ENCODE measurements around the gene PARD6B. TPM values are rescaled to one million over a fixed set of nuclear protein-coding genes. Genes with fewer than 3 reads are reported as not detected.

PARD6B gene
- total and polyA plus RNA-seq, 2 of the 13 experiments (the other 11 are each of a cell fraction or from before 2014, with no cell fraction given) = 6.9 to 22.2 TPM

GRCh38 chr20:50746138-50746940 is 15.0 kb downstream of the PARD6B start (continued):
- TF ChIP-seq ZNF280B (CRISPR knock-in tag; IDR thresholded peaks at IDR 0.05; ENCODE audit: borderline replicate concordance) (no peak), BHLHE40 (IDR thresholded peaks at IDR 0.05; ENCODE audit: low read length) (no peak), ZNF335 (CRISPR knock-in tag; IDR thresholded peaks at IDR 0.05) (no peak), ZNF160 (CRISPR knock-in tag; IDR thresholded peaks at IDR 0.05) (no peak), THAP9 (CRISPR knock-in tag; IDR thresholded peaks at IDR 0.05; ENCODE audit: borderline replicate concordance) (no peak), KMT2B (CRISPR knock-in tag; IDR thresholded peaks at IDR 0.05) (no peak; the same call in 1 of the 2 replicates), CHCHD3 (CRISPR knock-in tag; IDR thresholded peaks at IDR 0.05) (no peak), ZSCAN30 (CRISPR knock-in tag; IDR thresholded peaks at IDR 0.05) (peak; percentile 79; the same call in 1 of the 2 replicates), ZFP90 (CRISPR knock-in tag; IDR thresholded peaks at IDR 0.05; ENCODE audit: borderline replicate concordance) (no peak), NFAT5 (CRISPR knock-in tag; IDR thresholded peaks at IDR 0.05) (no peak), MTF2 (CRISPR knock-in tag; IDR thresholded peaks at IDR 0.05; ENCODE audit: borderline replicate concordance) (no peak), TEAD2 (CRISPR knock-in tag; IDR thresholded peaks at IDR 0.05) (no peak), ZNF44 (CRISPR knock-in tag; IDR thresholded peaks at IDR 0.05) (no peak), ZNF136 (CRISPR knock-in tag; IDR thresholded peaks at IDR 0.05; ENCODE audit: low read depth) (no peak), ZNF878 (CRISPR knock-in tag; IDR thresholded peaks at IDR 0.05) (no peak), ZNF569 (CRISPR knock-in tag; IDR thresholded peaks at IDR 0.05; ENCODE audit: borderline replicate concordance) (no peak), ATRX (CRISPR knock-in tag; IDR thresholded peaks at IDR 0.05; ENCODE audit: borderline replicate concordance) (no peak), PBX3 (CRISPR knock-in tag; IDR thresholded peaks at IDR 0.05; ENCODE audit: borderline replicate concordance) (no peak), ZFP36L2 (CRISPR knock-in tag; IDR thresholded peaks at IDR 0.05) (no peak)

Data from HepG2 (cell line).